Hematopoietic multipotent progenitor cell treated with erythropoietin and hydrocortisone succinate and interleukin-3 and kit ligand, for 17 days (in vitro differentiated cells): ENCODE results near the gene SCAI.
"Not testable (repeated sequence)": the region's sequence is repeated elsewhere in the genome, so short reads cannot be mapped to it uniquely, and the experiment has no call there.

ENCODE experiments used
- DNase-seq: peaks from one replicate; pipeline ENCODE4 v3.0.0-alpha.2; 2015; ENCODE audit warnings: low spot score

Gene SCAI

DNA sequence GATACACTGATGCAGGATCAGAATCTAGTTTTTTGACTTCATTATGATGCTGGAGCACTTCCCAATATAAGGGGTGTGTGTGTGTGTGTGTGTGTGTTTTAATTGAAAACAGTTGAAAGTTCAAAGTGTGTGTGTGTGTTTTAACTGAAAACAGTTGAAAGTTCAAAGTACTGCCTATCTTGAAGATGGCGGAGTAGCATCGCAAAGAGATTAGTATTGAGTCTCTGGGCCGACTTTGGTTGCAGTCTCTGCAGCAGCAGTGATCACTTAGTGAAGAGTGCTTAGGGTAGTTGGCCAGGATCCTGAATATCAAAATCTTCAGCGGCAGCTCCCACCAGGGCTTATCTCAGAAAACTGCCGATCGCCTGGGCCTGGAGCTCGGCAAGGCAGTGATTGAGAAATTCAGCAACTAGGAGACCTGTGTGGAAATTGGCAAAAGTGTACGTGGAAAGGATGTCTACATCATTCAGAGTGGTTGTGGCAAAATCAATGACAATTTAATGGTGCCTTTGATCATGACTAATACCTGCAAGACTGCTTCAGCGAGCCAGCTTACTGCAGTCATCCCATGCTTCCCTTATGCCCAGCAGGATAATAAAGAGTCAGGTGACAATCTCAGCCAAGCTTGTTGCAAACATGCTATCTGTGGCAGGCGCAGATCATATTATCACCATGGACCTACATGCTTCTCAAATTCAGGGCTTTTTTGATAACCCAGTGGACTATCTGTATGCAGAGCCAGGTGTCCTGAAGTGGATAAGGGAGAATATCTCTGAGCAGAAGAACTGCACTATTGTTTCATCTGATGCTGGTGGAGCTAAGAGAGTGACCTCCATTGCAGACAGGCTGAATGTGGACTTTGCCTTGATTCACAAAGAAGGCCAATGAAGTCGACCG is 7.3 kb upstream of the SCAI start:
- no peak for DNase-seq

DNA sequence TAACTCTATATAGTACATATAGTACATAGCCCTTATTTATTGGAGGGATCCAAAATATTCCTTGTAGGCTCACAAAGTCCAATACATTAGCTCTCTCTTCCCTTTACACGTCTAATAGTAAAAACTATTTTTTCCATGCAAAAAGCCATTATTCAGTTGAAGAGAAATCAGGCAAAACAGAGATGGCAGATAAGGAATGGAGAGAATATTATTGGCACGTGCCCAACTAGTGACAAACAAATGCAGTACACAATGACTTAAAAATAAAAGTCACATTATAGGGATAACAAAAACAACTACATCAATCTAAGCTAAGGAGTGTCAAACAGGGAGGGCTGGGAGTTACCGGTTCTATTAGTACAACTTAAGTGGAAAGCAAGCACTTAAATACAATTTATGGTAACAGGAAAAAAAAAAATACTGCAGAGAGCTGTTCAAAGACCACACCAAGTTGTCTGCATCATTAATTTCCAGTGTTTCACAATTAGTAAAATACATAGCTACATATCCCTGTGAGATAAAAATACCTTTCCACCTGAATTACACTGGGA is 4.1 kb upstream of the SCAI start:
- no peak for DNase-seq

DNA sequence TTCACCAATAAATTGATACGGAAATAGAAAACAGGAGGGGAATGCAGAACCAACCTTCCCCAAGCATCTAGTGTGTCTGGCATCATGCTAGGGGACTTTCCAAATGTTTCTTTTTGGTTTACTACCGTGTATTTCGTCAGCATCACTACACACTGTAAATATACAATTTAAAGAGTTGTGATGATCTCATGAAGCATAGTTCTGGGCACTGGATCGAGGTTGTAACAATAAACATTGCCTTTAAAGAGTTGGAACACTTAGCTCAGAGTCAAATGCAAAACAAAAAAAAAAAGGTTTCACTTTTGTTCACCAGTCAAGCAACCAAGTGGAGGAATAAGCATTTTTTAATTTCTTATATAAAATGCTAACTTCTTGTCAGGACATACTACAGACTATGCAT is 2.9 kb upstream of the SCAI start:
- DNase-seq, result no peak

DNA sequence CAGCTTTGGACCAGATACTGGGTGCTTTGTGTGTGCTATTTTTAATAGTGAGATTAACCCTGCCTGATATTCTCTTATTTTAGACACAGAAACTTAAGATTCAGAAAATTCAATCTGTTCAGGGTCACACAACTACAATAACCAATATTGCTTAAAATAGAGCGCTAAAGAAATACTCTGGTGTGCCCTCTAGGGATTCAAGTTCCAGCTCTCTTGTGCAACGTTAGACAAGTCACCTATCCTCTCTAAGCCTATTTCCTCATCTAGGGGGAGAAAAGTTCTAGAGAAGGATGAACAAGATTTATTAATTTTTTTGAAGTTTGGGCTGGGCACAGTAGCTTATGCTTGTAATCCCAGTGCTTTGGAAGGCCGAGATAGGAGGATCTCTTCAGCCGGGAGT is 2.1 kb upstream of the SCAI start:
- no peak for DNase-seq

DNA sequence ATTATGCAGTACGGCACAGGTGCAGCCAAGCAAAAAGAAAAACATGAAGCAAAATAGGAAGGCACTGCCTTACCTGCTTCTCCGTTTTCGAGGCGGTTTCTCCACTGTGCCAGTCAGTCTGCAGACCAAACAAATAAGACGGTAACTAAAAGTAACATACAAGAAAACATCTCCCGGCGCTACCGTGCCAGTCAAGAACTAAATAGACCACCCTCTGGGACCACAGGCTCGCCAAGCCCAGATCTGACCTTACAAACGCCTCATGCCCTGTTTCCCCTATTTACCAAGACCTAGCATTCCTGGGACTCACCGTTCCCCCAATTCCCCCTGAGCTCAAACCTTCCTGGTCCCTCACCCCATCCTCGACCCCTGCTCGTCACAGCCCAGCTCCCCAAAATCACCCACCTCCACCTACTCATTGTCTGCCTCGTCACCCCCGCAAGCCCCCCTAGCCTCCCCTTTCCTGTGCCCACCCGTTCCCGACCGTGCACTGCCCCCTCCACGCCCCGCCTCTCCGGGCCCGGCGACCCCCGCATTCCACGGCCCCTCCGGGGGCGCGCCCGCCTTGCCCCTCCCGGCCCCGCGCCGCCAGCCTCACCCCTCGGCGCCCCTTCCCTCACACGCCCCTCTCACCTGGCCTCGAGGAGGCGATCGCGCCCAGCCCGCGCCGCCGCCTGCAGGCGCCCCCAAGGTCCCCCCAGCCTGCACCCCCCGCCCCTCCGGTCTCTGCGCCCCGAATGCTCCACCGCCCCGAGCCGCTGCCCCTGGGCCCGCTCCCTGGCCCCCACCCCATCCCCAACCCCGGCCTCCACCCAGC is 560 bp downstream of the SCAI start:
- DNase-seq, result no peak

DNA sequence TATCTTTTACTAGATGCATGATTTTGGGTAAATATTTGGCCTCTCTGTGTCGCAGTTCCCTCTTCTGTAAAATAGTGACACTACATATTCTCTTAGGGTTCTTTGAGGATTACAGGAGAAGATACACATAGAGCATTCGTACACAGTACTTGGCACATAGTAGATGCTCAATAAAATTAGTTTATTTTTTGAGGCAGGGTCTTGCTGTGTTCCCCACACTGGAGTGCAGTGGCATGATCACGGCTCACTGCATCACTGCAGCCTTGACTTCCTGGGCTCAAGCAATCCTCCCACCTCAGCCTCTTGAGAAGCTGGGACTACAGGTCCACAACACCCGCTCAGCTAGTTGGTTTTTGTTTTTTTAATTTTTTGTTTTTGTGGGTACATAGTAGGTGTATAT is 1.6 kb downstream of the SCAI start:
- DNase-seq, result no peak

DNA sequence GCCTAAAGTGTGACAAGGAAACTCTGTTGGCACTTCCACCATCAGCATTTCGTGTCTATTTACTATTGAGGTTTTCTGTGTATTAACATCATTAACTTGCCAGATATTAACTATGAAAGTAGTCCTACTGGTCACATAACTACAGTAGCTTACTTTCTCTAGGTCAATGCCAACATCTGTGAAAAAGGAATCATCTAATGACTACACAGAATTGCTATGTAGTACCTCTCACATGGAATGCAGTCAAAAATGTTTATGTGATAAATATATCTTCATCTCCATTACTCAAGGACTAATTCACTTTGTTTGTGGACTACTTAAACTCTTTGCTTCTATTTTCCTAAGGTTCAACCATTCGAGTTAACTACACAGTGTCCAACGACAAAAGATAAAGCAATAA is 2.1 kb downstream of the SCAI start:
- no peak for DNase-seq

DNA sequence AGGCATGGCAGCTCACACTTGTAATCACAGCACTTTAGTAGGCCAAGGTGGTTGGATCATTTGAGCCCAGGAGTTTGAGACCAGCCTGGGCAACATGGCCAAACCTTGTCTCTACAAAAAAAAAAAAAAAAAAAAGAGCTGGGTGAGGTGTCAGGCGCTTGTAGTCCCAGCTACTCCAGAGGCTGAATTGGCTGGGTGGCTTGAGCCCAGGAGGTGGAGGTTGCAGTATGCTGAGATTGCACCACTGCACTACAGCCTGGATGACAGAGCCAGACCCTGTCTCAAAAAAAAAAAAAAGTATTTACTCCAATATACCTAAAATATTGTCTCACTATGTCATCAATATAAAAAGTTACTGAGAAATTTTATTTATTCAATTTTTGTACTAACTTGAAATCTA is 2.8 kb downstream of the SCAI start:
- DNase-seq, result no peak

DNA sequence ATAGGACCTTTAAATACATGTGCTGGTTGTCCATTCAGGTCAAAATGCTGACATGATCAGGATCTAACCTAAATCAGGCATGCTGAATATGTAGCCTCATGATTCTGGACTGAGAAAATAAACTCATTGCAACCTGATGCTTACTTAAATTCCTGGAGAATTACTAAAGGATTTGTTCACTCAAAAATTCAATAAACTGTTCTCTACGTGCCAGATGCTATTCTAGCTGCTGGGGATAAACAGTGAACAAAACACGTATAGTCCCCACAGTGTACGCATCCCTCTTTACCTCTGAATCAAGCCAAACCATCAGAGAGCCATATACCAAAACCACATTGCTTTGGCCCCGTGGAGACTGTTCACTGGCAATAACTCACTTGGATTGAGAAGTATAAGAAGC is 6.1 kb downstream of the SCAI start:
- DNase-seq, result no peak

DNA sequence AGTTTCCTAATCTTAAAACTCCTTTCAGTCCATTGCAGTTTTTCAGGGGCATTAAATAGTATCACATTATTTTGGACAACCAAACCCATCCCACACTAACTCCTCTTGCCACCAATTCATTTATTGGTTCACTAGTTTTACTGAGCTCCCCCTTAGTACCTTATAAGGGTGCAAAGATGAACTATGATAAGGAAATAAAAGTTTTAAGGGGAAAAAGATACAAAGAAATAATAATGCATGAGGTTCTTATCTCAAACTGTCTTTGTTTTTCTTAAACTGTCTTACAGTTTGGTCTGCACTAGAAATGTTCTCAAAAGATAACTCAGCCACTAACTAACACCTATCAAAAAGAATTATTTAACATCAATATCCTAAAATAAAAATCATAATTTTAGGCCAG is 8.4 kb downstream of the SCAI start:
- DNase-seq, result no peak

DNA sequence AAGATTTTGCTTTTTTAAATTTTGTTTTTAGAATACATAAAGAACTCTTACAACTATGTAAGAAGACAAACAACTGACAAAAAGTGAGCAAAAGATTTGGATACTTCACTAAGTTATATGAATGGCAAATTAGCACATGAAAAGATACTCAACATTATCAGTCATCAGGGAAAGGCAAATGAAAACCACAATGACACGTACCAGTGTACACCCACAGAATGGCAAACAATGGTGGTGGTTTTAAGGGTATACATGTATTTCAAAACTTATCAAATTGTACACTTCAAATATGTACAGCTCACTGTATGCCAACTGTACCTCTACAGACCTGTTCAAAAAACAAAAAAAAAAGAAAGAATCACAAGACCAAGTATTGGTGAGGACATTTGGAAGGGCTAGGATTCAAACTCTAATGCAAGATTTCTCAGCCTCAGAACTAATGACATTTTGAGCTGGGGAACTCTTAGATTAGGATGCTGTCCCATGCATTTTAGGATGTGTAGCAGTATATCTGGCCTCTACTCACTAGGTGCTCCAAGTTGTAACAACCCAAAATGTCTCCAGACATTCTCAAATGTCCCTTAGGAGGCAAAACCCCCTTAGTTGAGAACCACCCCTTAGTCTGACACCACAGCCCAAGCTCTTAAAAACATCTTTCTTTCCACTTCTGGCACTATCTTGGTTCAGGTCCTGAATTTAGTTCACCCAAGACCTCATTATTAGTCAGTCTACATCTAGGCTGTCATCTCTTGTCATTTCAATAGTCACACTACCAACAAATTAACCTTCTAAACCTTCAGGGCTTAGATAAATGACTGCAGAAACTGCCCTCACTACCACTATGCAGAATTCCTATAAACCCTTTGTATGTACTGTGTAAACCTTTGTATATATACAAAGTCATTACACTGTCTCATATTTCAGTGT is 9.7 kb downstream of the SCAI start:
- no peak for DNase-seq

DNA sequence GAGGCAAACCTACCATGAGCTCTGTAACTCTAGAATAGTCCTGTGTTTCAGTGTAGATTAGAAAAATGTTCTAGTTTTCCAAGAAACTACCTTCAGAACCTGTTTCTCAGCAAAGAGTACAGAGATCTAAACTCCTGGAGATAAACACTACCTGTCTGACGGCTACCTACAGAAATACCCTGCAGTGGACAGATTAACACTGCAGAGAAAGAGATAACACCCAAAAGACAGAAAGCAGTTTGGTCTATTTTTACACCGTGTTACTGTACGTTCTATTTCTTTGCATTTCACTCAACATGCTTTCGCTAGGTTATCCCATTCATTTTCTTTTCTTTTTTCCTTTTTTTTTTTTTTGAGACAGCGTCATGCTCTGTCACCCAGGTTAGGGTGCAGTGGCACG is 11.6 kb downstream of the SCAI start:
- DNase-seq, result no peak

DNA sequence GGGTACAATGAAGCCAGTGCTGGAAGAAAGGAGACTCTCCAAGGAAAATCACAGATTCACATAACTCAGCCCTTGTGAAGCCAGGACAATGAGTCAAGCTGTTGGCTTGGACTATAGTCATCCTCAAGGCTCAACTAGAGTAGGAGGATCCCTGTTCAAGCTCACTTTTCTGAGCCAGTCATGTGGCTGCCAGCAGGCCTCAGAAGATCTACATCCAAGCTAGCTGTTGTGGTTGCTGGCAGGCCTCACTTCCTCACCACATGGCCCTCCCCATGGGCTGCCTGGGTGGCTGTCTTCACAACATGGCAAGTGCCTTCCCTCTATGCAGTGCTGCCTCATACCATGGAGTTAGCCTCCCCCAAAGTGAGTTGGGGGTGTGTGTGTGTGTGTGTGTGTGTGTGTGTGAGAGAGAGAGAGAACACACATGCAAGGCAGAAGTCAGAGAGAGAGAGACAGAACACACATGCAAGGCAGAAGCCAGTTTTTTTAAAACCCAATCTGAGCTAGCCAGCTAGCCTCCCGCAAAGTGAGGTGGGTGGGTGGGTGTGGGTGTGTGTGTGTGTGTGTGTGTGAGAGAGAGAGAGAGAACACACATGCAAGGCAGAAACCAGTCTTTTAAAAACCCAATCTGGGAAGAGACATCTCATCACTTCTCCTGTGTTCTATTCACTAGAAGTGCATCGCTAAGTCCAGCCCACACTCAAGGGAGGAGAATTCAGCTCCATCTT is 17.1 kb downstream of the SCAI start:
- no peak for DNase-seq

DNA sequence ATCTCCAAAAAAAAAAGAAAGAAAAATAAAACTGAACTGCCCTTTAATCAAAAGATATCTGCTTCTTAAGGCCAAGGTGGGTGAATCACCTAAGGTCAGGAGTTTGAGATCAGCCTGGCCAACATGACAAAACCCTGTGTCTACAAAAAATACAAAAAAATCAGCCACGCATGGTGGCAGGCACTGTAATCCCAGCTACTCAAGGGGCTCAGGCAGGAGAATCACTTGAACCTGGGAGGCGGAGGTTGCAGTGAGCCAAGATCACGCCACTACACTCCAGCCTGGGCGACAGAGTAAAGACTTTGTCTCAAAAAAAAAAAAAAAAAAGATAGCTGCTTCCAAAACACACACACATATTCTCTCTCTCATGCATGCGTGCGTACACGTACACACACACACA is 17.8 kb downstream of the SCAI start:
- no peak for DNase-seq

DNA sequence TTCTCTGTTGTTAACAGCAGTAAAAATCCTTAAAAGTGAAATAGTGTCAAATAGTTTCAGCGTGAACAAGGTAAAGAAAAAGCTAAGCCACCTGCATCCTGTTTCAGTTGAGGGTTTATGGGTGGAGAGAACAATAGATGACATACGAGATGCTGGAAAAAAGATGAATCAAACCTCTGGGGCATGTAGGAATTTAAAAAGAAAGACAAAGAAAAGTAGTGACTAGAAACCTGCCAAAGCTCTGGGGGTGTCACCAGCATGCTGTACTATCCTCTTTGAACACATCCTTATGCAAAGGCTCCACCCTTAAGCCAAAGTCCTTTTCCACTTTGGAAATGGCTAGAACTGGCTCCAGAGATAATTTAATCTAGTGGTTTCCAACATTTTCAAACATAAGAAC is 22.2 kb downstream of the SCAI start:
- no peak for DNase-seq

DNA sequence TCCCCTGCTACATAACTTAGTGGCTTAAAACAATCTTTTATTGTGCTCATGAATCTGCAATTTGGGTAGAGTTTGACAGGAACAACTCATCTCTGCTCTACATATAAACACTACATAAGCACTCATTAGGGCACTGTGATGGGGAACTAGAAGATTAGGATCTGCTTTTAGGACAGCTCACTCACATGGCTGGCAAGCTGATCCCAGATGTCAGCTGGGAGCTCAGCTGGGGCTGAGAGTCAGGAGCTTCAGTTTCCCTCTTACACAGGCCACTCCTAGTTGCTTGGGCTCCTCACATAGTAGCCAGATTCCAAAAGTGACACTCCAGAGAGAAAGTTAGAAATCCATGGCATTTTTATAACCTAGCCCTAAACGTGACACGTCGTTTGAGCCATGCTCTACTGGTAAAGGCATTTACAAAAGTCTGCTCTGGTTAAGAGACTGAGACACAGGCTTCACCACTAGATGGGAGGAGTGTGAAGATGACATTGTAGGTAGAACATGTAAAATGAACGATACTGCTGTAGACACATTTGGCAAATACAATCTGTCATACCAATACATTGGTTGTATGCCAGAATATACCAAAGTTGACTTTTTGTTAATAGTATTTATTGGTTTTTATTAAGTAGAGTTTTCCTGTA is 23.6 kb downstream of the SCAI start:
- no peak for DNase-seq

DNA sequence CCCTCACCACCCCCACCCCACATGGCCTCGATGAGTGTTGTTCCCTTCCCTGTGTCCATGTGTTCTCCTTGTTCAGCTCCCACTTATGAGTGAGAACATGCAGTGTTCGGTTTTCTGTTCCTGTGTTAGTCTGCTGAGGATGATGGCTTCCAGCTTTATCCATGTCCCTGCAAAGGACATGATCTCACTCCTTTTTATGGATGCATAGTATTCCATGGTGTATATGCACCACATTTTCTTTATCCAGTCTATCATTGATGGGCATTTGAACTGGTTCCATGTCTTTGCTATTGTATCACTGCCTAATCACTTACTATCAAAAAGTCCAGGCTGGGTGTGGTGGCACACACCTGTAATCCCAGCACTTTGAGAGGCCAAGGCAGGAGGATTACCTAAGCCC is 24.6 kb downstream of the SCAI start:
- not testable (repeated sequence) for DNase-seq

DNA sequence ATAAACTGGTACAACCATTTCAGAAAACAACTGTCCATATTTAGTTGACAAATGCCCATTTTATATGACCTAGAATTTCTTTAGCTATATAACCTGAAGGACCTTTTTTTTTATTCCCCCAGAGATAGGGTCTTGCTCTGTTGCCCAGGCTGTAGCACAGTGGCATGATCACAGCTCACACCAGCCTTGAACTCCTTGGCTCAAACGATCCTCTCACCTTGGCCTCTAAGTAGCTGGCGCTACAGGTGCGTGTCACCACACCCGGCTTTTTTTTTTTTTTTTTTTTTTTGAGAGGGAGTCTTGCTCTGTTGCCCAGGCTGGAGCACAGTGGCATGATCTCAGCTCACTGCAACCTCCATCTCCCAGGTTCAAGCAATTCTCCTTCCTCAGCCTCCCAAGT is 28.8 kb downstream of the SCAI start:
- not testable (repeated sequence) for DNase-seq

DNA sequence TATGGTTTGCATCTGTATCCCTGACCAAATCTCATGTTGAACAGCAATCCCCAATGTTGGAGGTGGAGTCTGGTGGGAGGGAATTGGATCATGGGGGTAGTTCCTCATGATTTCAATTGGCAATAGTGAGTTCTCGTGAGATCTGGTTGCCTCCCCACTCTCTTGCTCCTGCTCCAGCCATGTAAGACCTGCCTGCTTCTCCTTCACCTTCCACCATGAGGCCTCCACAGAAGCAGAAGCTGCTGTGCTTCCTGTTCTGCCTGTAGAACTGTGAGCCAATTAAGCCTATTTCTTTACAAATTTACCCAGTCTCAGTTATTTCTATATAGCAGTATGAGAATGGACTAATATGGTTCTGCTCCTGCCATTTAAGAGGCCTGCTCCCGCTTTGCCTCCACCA is 32.9 kb downstream of the SCAI start:
- no peak for DNase-seq

DNA sequence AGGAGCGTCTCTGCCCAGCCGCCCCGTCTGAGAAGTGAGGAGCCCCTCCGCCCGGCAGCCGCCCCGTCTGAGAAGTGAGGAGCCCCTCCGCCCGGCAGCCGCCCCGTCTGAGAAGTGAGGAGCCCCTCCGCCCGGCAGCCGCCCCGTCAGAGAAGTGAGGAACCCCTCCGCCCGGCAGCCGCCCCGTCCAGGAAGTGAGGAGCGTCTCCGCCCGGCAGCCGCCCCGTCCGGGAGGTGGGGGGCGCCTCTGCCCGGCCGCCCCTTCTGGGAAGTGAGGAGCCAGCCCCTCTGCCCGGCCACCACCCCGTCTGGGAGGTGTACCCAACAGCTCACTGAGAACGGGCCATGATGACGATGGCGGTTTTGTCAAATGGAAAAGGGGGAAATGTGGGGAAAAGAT is 34.8 kb downstream of the SCAI start:
- not testable (repeated sequence) for DNase-seq
